GM18951 (cell line): ENCODE measurements around the gene LIPM.

Experiments used
- POLR2A ChIP-seq: IDR thresholded peaks from 4 replicates; pipeline ENCODE4 v1.6.1; 2011; ENCODE audit warnings: mild to moderate bottlenecking; ENCODE audit not compliant: insufficient read length, insufficient read depth; ENCODE audit errors: extremely low read depth
- in situ Hi-C: fragments of 300-500 bp; cut with MboI; formaldehyde crosslinking; loops from one replicate; pipeline ENCODE4 v1.12.0; 2022; ENCODE audit warnings: low sequenced_read_pairs, mixed read lengths, inconsistent platforms; ENCODE audit not compliant: unreplicated experiment

Gene LIPM

DNA sequence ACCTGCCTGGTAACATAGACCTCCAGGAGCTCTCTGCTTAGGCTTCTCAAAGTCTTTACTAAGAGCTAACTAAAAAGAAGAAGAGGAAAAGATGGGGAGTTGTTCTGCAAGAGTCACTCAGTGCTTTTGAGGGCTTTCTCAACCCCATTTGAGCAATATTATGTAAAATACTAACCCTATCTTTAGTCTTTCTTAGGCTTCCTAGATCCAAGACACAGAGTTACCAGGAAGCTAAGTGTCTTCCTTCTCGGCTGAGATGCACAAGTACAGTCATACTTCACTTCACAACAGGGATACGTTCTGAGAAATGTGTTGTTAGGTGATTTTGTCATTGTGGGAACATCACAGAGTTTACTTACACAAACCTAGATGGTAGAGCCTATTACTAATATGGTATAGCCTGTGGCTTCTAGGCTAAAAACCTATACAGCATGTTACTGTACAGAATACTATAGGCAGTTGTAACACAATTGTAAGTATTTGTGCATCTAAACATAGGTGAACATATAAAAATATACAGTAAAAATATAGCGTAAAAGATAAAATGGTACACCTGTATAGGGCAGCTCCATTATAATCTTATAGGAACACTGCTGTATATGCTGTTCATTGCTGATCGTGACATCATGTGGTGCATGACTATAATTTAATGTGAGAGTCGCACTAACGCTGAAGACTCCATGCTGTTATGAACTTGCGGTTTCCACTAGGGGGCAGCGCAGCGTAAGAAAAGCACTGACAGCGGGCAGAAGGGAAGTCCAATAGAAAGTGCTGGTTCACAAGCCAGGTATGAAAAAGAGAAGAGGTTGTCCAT is 32.8 kb downstream of the LIPM start:
- in situ Hi-C loops = loop anchor here (10.0 kb wide), 3 partner anchors 89 to 379 kb away; no protein-coding TSS in a partner anchor
- no peak for TF ChIP-seq POLR2A

DNA sequence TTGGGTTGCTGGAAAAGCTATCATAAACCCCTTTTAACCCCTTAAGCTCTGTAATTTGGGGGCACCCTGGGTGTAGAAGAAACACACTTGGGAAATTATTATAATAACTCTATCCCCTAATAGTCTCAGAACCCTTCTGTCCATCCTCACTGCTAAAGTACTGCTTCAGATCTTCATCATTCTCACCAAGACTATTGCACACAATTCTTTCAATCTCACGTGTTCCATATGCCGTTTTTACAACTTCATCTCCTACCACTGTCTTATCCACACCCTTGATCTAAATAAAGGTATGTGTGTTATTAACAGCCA is 33.3 kb downstream of the LIPM start:
- in situ Hi-C loops = loop anchor here (10.0 kb wide), 3 partner anchors 89 to 379 kb away; no protein-coding TSS in a partner anchor
- TF ChIP-seq POLR2A = no peak

DNA sequence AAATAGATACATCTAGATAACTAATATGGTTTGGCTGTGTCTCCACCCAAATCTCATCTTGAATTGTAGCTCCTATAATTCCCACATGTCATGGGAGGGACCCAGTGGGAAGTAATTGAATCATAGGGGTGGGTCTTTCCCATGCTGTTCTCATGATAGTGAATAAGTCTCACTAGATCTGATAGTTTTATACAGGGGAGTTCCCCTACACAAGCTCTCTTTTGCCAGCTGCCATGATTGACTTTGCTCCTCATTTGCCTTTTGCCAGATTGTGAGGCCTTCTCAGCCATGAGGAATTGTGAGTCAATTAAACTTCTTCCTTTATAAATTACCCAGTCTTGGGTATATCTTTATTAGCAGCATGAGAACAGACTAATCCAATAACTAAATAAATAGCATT is 35.1 kb downstream of the LIPM start:
- in situ Hi-C loops = loop anchor here (10.0 kb wide), 3 partner anchors 87 to 377 kb away; no protein-coding TSS in a partner anchor

DNA sequence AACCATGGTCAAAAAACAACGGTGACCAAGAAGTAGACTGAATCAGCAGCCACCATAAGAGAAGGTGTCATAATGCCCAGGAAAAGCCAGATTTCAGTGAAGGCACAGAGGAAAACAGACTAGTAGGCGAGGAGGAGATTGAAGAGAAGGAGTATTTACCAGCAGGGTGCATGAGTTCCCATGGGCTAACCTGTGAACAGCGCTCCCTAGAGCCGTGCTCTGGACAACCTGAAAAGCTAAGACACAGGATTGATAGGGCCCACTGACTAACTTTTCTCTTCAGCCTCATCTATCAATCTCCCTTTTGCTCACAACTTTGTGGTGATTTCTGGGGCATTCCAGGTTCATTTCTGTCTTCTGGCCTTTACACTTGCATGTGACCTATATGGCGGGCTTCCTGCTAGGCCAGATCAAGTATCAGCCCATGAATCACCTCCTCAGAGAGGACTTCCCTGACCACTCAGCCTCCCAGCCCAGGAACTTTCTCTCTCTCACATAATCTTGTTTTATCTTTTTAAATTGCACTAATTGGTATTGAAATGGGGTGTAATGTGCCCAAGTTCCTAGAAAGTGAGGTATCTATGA is 36.3 kb downstream of the LIPM start:
- in situ Hi-C loops = loop anchor here (10.0 kb wide), 3 partner anchors 86 to 376 kb away; no protein-coding TSS in a partner anchor

DNA sequence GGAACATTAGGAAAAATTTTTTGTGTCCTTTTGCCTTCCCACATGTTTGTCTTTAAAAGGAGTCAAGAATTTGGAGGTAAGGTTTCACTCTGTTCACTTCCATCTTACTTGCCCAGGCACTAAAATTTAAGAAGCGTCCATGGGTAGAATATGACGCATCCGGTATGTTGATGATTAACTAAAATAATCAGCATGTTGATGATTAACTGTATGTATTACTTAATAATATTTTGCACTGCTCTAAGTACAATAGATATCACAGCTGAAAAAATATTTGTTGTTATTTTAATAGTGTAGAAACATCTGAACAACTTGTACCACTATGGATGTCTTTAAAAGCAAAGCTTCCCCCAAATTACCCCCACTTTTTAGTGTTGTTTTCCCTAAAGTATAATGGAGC is 37.6 kb downstream of the LIPM start:
- in situ Hi-C loops = no loop called here
- no peak for TF ChIP-seq POLR2A

More for the DNA sequence above, 36.3 kb downstream of the LIPM start:
- TF ChIP-seq POLR2A = no peak

DNA sequence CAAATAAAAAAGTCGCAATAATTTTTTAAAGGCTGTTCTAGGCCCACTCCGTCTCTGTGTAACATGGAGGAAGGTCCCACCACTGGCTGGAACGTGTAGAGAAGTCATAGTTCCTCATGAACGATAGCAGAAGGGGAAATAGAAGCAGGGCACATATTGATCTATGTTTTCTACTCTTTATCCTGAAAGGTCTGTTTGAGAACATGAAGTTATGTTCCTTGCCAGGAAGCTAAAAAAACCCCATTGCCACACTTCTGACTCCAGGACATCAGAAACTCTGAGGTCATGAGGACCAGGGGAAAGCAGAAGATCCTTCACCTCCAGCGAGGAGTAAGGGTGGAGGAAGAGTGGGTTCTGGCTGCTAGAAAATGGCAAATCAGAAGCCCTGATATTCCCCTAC is 38.4 kb downstream of the LIPM start:
- in situ Hi-C loops = no loop called here
- TF ChIP-seq POLR2A = no peak

DNA sequence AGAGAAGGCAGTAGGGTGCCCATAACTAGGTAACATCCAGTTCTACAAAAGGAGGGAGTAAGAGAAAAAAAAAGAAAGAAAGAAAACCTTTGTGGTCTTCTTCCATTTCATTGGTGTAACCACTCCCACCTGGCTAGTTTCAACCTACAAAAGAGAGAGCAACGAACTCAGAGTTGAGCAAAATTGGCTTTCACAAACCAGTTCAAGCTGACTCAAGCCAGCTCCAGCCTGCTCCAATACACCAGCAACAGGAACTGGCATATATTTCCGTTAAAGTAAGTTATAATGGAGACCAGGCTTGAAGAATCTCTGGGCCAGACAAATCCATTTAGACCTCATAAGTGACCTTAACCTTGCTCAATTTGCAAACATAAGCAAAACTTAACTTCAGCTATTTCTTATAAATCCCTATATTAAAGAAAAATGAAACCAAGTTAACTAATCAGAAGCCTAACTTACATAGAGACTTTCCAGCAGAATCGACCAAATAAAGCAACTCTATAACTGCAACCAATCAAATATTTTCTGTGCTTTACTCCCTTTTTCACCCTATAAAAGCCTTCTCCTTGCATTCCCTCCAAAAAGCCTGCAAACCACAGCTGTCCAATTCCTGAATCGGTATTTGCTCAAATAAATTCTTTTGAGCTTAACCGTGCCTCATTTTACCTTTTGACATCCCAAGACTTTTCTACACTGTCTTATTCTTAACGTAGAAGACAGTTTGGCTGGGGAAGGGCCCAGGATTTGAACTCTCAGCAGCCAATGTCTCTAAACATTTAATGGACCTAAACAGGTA is 39.0 kb downstream of the LIPM start:
- in situ Hi-C loops = no loop called here
- TF ChIP-seq POLR2A = no peak

DNA sequence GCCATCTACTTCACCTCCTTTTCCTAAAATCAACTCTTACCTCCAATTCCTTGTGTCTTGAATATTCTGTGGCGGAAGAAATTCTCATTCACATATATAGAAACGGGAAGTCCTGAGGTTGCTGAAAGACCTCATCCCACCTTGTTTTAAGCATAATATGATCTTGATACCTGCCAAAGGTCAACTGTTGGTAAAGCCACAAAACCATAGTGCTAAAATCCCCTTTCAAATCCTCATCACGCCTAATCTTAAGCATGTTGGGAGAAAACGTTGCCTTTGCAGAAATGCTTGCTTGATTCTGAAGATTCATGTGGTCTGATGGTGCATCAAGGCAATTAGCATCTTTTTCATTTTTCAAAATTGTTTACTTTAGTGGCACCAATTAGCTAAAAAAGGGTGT is 40.6 kb downstream of the LIPM start:
- in situ Hi-C loops = no loop called here
- no peak for TF ChIP-seq POLR2A

DNA sequence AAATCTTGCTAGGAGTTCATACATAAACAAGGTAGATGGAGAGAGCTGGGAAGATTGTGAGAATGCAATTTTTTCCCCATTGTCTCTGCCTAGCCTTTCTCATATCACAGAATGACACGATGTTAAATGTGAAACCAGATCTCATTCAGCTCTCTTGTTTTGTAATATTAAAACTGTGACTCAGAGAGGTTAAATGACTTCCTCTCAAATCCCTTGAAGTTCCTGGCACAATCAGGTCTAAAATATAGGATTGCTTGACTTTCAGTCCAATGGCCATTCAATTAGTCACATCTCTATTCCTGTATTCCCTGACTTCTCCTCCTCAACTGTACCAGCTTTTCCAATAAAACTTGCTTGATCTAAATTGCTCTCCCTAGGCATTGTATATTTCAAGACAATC is 46.0 kb downstream of the LIPM start:
- in situ Hi-C loops = no loop called here
- no peak for TF ChIP-seq POLR2A

DNA sequence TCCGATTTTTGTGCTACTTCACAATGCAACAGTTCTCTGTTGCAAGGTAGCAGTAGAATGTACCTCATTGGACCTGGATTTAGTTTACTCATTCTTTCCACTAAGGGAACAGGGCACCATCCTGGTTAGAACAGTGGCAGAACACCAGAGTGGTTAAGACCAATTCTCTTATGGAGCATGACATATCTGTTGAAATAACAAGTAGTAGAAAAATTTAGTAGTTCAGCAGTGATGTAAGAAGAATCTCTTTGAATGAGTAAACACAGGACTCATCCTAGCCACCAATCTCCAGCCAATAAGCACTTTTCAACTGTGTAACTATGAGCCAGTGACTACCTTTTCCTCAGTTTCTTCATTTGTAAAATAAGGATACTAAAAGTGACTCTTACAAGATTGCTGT is 46.7 kb downstream of the LIPM start:
- TF ChIP-seq POLR2A = no peak
- in situ Hi-C loops = no loop called here

DNA sequence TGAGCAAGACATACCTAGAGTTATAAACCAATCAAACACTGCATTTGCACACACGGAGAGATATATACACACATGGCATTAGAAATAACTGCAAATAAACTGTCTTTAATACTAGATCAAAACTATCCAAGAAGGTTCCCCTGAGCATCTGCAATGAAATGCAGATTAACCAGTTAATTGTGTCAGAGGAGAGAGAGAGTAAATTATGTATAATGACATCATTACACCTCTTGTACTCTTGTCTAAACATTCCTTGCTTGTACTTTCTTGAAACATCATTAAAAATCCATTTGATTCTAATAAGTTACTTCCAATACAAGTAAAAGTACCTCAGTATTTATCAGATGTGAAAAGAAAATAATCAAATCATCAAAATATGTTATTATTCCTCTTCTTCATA is 48.2 kb downstream of the LIPM start:
- TF ChIP-seq POLR2A = no peak
- in situ Hi-C loops = no loop called here

DNA sequence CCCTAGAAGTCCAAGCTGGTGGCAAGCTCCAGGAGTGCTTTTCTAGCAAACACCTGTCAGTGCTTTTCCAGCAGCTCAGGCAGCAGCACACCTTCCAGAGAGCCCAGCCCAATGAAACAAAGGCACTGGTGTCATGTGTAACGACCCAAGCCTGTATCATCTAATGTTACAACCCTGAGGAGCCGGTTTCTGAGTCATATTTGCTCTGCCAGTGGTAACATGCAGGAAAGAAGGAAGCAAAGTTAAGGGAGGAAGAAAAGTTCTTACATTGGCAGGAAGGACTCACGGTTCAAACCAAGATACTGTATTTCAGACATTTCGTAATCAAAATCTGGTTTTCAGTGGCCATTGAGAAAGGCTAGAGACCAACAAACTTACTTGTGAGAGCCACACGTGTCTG is 49.2 kb downstream of the LIPM start, which contains the start of gene ANKRD22:
TSS of gene ANKRD22 (minus strand) at position 139 of the 400 bp plus-strand sequence. CDS start 237 bp downstream, outside the sequence.
- in situ Hi-C loops = no loop called here
- TF ChIP-seq POLR2A = no peak

DNA sequence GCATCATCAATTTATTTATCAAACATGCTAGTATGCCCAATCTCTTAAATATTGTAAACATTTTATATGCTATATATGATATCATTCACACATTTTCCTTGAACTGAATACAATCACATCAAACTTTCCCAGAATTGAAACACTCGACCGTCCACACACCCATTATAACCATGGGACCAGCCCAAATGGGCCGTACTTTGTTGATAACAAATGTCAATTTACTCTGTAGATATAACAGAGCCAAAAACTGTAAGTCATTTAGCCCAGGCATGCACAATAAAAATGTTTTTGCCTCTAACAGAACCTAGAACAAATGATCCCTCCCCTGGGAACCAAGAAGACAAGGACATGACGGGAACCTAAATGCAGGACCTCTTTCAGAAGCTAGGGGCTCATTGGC is 49.8 kb downstream of the LIPM start:
- in situ Hi-C loops = no loop called here
- no peak for TF ChIP-seq POLR2A
